ENCODE measurements around the gene FHOD1.
A peak's percentile ranks its signal among the peaks of the same experiment; 100 is the strongest.

Gene FHOD1

DNA sequence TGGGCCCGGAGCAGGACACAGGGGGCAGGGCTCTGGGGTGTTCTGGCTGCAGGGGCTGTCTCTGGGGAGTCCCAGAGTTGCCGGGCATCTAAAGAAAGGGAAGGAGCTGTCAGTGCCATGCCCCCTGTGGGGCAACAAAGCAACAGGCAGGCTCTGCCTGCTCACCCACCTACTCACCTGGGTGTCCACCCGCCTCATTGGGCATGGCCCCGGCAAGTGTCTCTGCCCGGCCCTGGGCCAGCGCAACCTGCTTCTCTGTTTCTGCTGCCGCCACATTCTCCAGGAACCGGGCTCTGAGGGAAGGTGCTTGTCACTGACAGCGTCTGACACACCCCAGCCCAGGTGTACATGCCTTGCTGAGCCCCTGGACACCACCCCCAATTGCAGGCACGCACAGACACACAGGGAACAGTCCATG lies 13.1 kb downstream of the FHOD1 start:
- DNase-seq (ENCODE audit: low spot score), result no peak

DNA sequence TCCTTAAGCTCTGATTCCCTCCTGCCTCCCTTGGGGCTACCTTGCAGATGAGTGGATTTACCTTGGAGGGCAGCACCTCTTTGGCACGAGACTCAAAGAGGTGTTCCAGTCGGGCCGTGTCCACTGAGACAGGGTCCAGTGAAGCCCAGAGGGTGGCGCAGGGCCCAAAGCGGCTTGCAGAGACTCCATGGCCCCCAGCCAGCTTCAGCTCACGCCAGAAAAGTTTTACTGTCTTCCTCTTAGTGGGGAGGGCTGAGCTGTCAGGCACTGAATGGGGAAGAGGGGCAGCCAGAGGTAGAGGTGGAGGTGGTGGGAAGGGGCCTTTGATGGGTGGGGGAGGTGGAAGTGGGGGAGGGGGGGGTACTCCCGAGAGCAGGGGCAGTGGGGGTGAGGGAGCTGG lies 13.7 kb downstream of the FHOD1 start:
- no peak for DNase-seq (ENCODE audit: low spot score)

DNA sequence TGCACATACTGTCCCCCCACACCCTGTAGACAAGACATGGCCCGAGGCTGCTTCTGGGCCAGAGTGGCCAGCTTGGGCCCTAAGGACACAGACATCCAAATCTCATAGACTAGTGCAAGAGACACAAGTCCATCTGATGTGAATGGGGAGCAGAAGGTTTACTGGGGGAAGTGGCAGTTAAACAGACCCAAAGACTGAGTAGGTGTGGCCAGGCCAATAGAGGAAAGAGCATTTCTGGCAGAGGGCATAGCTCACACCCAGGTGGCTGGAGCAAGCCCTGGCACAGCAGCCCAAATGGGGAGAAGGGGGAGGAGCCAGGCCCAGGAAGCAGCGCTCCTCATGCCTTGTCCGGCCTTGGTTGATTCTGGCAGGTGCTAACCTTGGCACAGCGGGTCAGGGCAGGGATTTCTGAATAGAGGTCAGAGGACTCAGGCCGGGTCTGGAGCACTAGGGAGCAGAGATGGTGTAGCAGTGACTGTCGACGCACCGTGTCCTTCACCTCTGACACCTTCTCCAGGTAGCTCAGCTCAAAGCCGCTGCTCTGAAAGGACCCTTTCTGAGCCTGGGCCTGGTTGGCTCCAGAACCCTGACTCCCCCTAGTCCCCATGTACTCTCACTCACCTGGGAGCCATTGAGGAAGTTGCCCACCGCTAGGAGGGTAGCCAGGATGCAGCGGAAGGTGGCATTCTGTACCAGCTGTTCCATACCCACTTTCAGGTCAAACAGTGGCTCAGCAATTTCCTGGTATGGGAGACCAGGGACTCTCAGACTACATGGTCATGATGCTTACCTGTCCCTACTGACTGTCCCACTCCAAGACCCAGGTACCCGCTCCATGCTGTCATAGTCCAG lies 16.2 kb downstream of the FHOD1 start:
- no peak for DNase-seq (ENCODE audit: low spot score)

DNA sequence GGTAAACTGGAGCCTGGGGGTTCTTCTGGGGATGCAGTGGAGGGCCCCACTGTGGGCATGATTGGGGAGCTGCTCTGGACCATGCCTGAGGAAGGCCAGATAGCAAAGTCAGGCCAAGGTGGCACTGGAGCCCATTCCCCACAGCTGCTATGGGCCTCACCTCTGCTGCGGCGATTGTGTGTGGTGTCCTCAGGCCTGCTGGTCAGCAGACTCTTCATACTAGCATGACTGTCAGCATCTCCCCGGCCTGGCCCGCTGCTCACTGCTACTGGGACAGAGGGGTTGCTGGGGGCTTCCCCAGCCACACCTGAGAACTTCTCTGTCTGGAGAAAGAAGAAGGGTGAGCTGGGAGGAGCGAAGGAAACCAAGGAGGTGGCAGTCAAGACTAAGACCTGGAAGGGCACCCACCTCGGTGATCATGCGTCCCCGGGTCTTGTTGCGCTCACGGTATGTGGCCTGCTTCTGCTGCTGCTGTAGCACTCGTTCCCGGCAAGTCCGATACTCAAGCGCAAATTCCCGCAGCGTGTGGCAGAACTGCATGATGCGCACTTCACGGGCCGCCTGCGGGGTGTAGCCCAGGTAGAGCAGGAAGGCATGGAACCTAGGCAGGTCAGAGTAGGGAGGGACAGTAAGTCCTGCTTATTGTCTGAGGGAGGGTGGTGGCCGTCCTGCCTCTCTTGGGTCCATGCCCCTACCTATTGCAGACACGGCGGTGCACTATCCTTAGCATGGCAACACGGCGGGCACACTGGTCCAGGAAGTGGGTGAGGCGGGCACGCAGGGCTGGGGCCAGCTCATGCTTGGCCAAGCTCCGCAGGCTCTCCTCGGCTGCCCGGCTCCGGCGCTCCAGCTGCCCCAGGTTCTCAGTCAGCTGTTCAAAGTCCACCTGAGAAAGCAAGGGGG lies 17.1 kb downstream of the FHOD1 start:
- no peak for DNase-seq (ENCODE audit: low spot score)

- no peak for DNase-seq (ENCODE audit: low spot score)
These were observed 18.4 kb downstream of the FHOD1 start for GRCh38 chr16:67228905-67229304.

GRCh38 chr16:67228034-67228785 lies 19.1 kb downstream of the FHOD1 start:
- no peak for DNase-seq (ENCODE audit: low spot score)

DNA sequence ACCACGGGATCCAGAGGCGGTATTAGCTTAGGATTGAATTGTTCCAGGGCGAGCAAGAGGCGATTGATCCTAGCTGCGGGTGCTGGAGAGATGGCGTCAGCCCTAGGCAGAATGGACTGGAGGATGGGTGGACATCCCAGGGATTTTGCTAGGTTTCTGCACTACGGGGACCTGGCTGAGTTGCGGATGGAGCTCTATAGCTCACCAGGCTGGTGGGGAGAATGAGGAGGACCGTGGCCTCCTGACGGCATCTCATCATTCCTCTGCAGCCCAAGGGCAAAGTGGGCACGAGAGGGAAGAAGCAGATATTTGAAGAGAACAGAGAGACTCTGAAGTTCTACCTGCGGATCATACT lies 19.7 kb downstream of the FHOD1 start:
- DNase-seq (ENCODE audit: low spot score), result no peak

DNA sequence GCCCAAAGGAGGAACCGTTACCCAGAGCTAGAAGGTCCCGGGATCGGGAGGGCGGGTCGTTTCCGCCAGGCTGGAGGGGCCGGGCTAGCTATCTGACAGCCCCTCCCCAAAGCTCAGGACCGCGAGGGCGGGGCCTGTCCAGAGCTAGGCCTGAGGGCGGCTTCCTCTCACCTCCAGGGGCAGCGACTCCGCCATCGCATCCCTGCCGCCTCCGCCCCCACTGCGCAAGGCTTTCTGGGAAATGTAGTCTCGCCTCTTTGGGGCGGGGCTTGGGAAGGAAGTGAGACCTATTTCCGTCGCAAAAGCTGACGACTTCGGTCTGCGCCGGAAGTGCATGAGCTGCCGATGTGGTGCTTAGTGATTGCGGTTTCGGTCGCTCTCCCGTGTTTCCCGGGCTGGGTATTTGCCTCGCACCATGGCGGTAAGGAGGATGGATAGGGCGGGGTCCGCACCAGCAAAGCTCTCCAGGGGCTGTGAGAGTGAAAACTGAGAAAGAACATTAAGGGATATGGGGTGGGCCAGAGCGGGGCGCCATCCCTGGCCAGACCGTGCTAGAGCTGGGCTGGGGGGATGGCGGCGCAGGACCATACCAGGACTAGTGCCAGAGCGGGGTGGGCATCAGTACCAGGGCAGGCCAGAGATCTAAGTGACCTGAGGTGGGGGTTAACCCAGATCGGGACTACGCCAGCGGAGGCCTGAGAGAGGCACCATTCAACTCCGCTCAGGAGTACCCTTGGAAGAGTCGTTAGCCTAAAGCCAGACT lies 20.3 kb downstream of the FHOD1 start, which contains the start of gene TMEM208:
TMEM208 (plus strand) TSS at position 327 of the 763 bp plus-strand sequence; CDS start at position 416, 89 bp downstream.
- DNase-seq (ENCODE audit: low spot score), result peak; percentile 98

GRCh38 chr16:67226295-67226803 lies 20.9 kb downstream of the FHOD1 start:
- no peak for DNase-seq (ENCODE audit: low spot score)

DNA sequence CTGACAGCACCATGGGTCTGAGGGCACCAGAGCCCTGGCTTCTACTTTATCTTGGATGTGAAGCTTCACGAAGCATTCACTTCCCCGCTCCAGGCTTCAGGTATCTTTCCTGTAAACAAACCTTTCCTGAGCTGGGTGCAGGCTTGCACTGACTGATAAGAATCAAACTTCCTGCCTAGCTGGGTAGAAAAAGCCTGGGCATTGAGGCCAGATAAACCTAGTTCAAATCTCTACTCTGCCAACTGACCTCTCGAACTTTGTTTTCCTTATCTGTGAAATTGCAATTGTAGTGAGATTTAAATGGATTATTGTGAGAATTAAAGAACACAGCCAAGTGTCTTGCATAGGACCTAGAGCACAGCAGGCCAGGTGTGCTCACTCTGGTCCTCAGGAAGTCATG lies 23.3 kb downstream of the FHOD1 start:
- DNase-seq (ENCODE audit: low spot score), result no peak

- DNase-seq (ENCODE audit: low spot score), result no peak
These were observed 30.4 kb downstream of the FHOD1 start for GRCh38 chr16:67216612-67217490.

DNA sequence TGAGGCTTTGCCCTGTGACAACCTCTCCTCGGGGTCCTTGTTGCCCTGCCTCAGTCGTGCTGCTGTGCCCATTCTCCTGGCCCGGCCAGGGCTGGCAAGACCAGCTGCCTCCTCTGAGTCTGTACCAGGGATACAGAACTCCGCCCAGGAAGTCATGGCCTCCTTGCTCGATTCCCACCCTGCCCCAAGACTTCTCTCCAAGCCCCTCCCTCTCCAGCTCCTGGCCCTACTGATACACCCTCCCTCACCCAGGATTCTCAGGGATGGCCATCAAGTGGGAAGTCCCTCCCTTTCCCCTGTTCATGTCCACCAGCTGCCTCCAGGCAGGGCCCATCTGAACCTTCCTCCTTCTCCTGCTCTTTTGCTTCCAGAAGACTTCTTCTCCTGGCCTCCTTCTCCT lies 31.6 kb downstream of the FHOD1 start:
- no peak for DNase-seq (ENCODE audit: low spot score)

- DNase-seq (ENCODE audit: low spot score), result no peak
These were observed 33.9 kb downstream of the FHOD1 start for GRCh38 chr16:67213197-67214019.

GRCh38 chr16:67212766-67213165 lies 34.5 kb downstream of the FHOD1 start:
- no peak for DNase-seq (ENCODE audit: low spot score)

GRCh38 chr16:67211674-67212073 lies 35.6 kb downstream of the FHOD1 start:
- no peak for DNase-seq (ENCODE audit: low spot score)

DNA sequence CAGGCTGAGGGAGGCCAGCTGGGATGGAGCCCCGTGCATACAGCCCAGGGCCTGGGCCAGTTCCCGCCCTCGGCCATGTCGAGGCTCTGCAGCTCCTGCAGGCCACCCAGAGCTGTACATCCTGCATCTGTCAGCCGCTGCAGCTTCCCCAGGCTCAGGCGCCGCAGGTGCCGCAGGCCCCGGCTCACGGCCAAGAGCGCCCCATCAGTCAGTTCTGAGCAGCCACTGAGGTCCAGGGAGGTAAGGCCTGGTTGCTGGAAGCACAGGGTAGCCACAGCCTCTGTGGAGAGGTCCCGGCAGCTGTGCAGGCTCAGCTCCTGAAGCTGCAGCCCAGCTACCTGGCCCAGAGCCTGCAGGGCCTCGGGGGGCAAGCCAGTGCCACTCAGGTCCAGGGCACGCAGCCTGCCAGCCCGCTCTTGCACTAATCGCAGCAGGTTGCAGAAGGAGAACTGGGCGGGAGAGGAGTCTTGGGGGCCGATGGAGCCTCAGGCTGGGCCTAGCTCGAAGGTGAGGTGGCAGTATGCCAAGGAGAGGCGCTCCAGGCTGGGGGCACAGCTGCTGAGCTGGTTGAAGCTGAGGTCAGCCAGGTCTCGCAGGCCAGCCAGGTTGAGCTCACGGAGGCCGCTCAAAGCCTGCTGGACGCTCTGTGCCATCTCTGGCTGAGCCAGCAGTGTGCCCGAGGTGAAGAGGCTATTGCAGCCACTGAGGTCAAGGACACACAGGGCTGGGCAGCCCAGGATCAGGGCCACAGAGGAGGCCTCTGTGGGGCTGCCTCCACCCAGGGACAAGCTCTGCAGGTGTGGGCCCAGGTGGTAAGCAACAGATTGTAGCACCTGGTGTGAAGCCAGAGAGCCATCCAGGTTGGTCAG lies 37.0 kb downstream of the FHOD1 start:
- no peak for DNase-seq (ENCODE audit: low spot score)

GRCh38 chr16:67209565-67209964 lies 37.7 kb downstream of the FHOD1 start:
- DNase-seq (ENCODE audit: low spot score), result no peak

DNA sequence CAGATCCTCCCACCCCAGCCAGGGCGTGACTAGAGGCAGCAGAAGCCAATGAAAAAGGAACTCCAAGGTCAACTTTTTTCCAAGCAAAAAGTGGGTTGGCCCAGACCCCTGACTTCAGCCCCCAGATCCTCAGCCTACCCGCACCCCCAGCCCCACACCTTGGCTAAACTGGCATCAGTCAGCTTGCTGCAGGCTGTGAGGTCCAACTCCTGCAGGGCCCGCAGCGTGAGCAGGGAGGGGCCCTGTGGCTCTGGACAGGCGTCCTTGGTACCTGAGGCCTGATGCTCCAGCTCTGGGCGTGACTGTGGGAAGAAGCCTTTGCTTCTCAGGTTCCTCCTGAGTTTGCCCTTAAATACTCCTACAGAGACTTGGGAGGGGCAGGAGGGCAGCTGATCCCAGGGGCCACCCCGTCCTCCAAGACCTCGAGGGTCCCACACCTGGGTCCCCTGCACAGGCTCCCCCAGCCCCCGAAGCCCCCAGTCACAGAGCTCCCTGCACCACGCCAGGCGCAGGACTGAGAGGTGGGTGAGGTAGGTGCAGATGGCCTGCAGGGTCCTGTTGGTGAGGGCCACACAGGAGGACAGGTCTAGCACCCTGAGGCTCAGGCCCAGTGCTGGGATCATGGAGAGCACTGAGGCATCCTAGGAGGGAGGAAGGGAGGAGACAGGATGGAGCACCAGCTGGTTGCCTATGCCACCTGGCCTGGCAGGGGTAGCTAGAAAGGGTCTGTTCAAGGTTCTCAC lies 39.0 kb downstream of the FHOD1 start:
- DNase-seq (ENCODE audit: low spot score), result no peak

Data from D341Med (cell line).